DMS153 (cell line): ENCODE measurements around the gene SYT14.
"Not testable (repeated sequence)": the region's sequence is repeated elsewhere in the genome, so short reads cannot be mapped to it uniquely, and the experiment has no call there.

Source experiments
- DNase-seq: peaks from one replicate; lab custom pipeline; 2025; lab: John Stamatoyannopoulos, UW

The SYT14 gene

DNA sequence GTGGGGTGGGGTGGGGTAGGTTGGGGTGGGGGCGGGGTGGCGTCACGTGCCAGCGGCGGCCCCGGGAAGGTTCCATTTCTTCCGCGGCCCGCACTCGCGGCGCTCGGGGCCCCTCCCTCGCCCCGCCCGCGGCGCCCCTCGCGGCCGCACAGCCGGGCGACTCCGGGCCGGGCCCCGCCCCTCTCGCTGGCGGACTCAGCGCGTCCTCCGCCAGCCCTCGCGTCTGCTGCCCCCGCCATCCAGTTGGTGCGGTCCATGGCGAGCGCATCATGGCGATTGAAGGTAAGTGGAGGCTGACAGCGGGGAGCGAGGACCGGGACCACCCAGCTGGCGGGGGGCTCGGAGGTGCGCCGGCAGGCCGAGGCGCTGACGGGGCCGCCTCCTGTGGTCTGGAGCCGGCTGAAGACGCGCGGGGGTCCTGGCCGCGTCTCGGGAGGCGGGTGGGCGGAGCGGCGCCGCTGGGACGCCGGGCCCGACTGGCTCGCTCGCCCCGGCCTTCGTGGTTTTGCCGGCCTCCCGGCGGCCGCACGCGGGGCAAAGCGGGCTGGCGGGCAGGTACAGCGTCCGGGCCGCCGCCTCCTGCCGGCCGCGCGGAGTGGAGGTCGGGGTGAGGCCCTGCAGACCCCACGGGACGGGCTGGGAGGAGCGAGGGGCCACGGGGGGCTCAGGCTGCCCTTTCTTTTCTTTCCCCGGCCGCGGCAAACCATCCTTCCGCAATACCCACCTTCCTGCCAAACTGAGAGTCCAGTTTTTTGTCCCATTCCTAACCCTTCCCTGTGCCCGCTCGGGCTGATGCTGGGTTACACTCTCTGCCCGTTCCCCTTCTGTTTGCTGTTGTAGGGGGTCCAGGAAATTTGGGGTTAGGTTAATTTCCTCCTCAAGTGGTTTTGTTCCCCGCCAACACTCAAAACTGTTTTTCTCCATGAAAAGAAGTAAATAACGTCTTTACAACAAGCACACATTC, at the start of gene SYT14:
SYT14 (plus strand) TSS at position 222 of the 964 bp plus-strand sequence; CDS start at position 270, 48 bp downstream.
- DNase-seq: peak; percentile 74

DNA sequence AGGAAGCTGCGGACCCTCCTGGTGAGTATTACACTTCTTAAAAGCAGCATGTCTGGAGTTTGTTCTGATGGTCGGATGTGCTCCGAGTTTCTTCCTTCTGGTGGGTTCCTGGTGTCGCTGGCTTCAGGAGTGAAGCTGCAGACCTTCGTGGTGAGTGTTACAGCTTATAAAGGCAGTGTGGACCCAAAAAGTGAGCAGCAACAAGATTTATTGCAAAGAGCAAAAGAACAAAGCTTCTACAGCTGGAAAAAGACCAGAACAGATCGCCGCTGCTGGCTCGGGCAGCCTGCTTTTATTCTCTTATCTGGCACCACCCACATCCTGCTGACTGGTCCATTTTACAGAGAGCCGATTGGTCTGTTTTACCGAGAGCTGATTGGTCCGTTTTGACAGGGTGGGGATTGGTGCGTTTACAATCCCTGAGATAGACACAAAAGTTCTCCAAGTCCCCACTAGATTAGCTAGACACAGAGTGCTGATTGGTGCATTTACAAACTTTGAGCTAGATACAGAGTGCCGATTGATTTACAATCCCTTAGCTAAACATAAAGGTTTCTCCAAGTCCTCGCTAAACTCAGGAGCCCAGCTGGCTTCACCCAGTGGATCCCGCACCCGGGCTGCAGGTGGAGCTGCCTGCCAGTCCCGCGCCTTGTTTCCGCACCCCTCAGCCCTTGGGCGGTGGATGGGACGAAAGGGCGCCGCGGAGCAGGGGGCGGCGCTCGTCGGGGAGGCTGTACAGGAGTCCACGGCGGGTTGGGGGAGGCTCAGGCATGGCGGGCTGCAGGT, 49.5 kb upstream of the SYT14 start:
- not testable (repeated sequence) for DNase-seq

DNA sequence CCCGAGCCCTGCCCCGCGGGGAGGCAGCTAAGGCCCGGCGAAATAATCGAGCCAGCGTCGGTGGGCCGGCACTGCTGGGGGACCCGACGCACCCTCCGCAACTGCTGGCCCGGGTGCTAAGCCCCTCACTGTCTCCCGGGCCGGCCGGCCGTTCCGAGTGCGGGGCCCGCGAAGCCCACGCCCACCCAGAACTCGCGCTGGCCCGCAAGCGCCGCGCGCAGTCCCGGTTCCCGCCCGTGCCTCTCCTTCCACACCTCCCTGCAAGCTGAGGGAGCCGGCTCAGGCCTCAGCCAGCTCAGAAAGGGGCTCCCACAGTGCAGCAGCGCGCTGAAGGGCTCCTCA, 49.0 kb upstream of the SYT14 start:
- no peak for DNase-seq

DNA sequence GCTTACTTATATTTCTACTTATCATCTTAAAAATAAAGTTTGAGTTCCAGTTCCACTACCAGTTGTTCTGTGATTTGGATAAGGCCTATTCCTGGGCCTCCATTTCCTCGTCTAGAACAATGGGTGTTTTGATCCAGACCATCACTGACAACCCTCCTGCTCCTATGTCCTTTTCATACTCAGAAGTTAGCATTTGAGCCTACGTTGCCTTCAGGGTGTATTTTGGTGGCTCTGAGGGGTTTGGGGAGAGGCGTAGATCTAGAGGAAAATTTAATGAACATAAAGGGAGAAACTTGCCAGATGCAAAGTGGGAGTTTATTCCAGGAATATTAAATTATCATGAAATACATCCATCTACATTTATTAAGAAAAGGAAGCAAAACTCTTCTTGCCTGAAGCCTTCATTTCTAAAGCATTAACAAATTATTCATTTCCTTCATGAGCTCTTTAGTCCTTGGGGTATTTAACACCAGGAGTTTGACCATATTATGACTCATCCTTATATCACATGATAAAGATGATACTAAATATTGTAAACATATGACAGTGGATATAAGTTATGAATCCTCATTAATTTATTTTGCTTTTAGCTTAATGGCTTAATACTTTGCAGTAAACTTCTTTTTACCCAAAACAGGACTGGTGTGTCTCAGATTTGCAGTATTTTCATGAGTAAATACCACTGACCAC, 47.2 kb upstream of the SYT14 start:
- no peak for DNase-seq

DNA sequence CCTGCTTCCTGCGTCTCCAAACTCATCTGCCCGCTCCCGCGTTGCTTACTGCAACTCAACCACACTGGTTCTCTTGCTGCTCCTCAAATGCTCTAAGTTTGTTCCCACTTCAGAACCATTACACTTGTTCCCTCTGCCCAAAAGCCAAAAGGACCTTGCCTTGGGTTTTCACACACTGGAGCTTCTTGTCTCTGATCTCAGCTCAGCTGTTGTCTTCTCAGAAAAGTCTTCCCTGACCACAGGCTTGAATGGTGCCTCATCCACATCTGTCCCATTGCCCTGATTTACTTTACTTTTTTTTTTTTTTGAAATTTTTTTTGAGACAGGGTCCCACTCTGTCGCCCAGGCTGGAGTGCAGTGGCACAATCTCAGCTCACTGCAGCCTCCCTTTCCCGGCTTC, 44.3 kb upstream of the SYT14 start:
- no peak for DNase-seq

DNA sequence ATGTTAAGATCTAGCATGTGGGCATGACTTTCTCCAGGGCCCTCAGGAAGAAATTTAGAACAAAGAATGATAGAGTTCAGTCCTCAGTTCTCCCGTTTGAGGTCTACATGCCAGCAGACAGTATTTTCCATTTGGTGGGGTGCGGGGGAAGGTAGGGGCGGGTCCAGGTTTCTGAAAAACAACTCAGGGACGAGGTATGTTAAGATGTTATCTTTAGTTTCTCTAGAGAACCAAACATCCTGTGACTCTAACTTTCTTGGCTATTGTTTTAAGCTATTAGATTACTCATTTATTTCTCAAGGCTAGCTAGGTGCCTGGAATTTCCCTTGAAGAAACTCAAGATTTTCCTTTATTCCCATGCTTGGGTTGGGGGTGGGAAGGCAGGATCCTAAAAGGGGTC, 42.3 kb upstream of the SYT14 start:
- no peak for DNase-seq

DNA sequence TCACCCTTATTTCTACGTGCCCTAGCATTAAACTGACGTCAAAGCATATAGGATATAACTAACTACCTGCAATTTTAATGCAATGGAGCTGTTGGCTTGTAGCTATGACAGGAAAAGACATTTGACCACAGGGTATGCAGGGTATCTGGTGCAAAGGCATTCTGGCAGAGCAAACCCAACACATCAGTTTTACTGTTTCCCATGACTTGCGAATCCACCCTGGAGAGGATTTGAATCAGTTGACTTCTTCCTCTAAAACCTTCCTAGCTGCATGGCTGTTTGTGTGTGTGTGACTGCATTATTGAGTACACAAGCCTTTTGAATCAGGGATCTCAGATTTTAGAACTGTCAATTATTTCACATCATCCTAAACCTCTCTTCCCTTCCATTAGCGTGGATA, 41.7 kb upstream of the SYT14 start:
- DNase-seq: no peak

DNA sequence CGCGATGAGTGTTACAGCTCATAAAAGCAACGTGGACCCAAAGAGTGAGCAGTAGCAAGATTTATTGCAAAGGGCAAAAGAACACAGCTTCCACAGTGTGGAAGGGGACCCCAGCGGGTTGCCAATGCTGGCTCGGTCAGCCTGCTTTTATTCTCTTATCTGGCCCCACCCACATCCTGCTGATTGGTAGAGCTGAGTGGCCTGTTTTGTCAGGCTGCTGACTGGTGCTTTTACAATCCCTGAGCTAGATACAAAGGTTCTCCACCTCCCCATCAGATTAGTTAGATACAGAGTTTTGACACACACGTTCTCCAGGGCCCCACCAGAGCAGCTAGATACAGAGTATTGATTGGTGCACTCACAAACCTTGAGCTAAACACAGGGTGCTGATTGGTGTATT, 39.7 kb upstream of the SYT14 start:
- not testable (repeated sequence) for DNase-seq

DNA sequence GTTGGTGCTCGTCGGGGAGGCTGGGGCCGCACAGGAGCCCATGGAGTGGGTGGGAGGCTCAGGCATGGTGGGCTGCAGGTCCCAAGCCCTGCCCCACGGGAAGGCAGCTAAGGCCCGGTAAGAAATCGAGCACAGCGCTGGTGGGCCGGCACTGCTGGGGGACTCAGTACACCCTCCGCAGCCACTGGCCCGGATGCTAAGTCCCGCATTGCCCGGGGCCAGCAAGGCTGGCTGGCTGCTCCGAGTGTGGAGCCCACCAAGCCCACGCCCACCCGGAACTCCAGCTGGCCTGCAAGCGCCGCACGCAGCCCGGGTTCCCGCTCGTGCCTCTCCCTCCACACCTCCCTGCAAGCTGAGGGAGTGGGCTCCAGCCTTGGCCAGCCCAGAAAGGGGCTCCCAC, 39.2 kb upstream of the SYT14 start:
- not testable (repeated sequence) for DNase-seq

DNA sequence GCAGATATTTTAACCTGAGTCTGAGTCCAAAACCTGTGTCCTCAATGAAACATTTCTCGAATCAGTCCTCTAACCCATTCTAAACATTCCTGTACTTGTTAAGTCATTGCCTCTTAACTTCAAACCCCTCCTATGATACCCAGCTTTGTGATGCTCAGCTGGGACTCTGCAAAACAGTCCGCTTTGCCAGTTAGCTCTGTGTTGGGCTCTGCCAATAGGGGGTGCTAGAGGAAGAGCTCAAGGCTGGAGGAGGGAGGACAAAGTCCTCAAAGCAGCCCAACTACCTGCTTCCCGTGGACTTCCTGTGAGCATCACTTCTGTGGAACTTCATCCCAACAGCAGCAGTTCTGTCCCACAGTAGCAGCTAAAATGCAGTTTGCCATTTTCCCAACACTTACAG, 38.1 kb upstream of the SYT14 start:
- no peak for DNase-seq

DNA sequence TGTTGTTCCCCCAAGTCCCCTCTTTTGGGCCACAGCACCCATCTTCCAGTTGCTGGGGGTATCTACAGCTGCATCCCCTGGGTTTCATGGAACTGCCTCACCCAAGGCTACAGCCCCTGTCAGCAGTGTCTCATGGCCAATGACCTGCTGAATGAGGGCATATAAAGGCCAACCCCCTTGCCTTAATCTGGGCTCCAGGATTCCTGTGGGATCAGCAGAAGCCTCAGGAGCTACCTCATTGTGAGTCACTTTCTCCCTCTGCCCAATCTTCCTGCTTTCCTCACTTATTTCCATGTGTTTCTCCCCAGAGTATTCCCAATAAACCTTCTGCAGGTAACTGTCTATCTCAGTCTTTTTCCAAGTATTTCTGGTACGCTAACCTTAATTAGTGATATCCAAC, 37.3 kb upstream of the SYT14 start:
- no peak for DNase-seq

DNA sequence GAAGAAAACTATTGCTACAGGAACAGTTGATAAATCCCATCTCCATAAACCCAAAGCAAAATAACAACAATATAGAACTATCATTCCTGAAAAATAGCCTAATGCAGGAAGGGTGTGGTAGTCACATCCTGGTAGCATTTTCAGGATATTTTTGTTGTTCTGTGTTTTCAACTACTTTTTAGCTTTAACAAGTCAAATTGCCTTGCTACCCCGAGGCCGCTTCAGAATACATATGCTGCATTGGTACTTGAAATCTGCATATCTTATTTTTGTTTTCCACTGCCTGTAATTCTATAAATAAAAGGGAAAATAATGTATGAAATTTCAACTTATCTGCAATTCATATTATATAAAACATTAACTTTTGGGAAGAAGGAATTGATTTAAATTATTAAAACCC, 36.8 kb upstream of the SYT14 start:
- no peak for DNase-seq

DNA sequence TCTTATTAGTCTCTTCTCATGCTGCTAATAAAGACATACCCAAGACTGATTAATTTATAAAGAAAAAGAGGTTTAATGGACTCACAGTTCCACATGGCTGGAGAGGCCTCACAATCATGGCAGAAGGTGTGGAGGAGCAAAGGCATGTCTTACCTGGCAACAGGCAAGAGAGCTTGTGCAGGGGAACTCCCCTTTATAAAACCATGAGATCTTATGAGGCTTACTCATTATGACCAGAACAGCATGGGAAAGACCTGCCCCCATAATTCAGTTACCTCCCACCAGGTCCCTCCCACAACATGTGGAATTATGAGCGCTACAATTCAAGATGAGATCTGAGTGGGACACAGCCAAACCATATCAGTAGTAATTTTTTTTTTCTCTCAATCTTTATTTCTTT, 33.2 kb upstream of the SYT14 start:
- DNase-seq: not testable (repeated sequence)

DNA sequence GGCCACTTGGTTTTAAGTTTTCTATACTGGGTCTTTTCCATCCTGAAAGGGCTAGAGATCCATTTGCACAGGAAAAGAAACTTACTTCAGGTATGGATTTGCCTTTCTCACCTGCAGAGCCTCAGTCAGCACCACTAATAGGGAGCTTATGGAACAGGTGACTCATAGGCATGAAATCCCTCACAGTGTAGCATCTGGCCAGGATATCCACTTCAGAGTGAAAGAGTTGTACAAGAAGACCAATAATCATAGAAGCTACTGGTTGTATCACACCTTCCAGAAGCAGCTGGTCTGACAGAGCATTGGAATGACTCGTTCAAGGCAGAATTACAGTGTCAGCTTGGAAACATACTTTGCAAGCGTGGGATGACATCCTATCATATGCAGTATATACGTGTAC, 26.3 kb upstream of the SYT14 start:
- DNase-seq: no peak

DNA sequence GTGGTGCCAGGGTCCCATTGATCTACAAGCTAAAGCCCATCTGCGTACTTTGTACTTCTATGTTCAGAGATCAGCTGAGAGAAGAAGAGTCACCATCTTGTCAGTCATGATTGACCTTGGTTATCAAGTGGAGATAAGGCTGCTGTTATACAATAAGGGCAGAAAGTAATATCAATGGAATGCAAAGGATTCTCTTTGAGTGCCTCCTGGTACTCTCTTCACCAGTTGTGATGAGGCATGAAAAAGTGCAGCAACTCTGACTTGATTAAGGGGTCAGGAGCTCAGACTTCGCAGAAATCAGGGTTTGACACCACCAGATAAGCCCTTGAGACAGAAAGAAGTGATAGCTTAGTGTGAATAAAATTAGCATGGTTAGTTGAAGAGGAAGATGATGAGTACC, 25.7 kb upstream of the SYT14 start:
- DNase-seq: no peak

DNA sequence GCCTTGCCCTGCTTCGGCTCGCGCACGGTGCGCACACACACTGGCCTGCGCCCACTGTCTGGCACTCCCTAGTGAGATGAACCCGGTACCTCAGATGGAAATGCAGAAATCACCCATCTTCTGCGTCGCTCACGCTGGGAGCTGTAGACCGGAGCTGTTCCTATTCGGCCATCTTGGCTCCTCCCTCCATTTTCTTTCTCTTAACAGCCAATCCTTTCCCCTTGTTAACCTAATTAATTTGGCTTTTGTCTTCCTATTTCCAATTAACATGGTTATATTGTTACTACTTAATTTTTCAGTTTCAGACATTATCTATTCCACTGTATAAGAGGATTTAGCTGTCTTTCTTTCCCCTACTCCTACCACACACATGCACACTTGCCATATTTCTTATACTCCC, 18.4 kb upstream of the SYT14 start:
- not testable (repeated sequence) for DNase-seq

DNA sequence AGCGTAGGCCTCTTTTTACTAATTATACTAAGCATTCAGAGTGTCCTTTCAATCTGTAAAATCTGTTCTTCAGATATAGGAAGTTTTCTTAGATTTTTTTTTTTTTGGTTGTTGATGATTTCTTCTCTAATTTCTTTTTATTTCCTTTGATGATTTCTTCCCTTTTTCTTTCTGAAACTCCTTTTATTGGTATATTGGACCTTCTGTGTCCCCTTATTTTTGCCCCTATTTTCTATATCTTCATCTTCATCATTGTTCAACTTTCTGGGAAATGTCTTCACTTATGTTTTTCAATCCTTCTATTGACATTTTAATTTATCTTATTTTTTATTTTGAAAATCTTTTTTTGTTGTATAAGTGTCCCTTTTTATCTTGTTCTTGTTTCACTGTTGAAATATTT, 17.2 kb upstream of the SYT14 start:
- DNase-seq: no peak

DNA sequence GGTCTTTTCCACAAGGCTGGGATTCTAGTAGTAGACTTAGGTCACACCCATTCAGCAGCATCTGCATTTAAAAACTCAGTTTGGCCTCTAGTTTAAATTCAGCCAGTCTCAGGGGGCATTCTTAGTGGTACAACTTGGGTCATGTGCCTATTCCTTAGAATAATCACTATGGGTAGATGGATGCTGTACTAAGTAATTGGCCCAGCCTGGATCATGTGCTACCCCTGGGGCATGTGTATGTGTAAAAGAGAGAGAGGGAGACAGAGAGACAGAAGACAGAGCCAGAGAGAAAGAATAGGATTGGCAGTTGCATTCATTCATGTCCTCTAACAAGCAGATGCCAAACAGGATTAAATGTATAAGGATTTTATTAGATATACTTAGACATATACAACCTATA, 13.6 kb upstream of the SYT14 start:
- DNase-seq: no peak

DNA sequence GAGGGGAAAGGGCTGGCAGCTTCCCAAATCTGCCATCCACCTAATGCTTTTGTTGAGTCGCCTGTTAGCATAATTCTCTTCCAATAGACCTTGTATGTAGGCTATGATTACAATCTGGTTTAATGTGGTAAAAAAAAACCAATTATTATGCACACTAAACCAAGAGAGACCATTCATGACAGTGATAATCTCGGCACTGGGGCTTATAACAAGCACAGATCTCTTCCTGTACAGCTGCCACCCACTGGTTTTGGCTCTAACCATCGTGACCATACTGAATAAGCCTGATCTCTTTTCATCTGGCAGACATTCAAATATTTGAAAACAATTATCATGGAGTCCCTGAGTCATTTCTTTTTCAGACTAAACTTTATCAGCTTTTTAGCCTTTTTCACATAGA, 12.0 kb upstream of the SYT14 start:
- DNase-seq: peak; percentile 93

DNA sequence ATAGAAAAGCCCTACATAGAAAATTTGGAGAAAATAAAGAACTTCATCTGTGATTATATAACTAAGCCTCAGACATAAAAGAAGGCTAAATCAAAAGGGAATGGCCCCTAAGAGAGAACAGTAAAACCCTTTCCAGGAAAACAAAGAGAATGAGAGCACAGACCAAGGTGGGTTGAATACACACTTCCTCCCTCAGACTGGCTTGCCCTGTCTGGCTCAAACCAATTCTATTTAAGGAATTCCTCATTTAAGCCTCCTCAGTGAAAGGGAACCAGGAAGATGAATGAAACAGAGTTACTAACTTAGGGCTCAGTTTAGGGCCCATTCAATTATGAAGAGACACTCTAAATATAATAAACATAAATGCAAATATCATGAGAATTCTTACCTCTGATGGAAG, 10.6 kb upstream of the SYT14 start:
- DNase-seq: no peak

DNA sequence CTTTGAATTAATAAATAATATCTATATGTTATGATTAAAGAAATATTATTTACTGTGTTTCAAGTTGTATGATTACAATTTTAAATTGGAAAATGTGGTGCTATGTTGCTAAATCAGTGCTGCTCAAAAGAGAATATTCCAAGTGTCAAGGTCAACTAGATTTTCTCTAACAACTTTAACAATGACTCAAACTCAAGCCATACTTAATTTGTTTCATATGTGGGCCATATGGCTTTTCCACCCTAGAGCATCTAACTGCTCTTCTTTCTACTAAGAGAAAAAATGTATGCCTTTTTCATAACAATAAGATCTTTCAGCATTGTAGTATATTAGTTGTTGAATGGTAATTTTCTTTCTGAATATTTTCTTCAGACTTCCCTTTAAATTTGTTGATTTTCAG, 8.3 kb upstream of the SYT14 start:
- no peak for DNase-seq

DNA sequence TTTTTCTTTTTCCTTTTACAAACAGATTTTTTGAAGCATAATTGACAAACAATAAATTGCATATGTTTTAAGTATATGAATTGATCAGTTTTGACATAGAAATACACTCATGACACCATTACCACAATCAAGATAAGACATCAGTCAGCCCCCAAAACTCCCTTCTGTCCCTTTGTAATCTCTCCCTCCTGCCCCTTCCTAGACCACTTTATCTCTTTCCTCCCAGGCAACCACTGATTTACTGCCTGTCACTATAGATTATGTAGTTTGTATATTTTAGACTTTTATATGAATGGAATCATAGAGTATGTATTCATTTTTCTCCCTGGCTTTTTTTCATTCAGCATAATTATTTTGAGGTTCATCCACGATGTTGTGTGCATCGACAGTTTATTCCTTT, 6.9 kb upstream of the SYT14 start:
- DNase-seq: no peak

DNA sequence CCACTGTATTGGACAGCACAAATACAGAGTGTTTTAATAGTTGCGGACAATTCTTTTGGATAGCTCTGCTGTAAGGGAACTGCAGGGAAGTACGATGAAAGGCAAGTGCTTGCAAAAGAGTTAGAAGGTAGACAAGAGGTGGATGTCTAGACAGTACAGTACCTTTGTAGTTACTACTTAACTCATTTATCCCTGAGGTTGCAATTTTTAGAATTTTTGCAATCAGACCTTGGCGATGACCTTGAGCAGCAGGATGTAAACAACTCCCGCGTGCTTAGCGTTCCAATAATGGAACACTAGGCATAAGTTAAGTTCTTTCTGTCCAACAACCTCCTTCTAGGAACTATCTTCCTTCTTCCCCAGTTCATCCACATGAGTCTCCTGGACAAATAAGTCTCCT, 1.9 kb upstream of the SYT14 start:
- no peak for DNase-seq
